Panc1 (cell line): ENCODE results near the gene MEAF6. TPM values are rescaled to one million over a fixed set of nuclear protein-coding genes. Genes with fewer than 3 reads are reported as not detected.

ENCODE experiments used
- ATAC-seq: fragments of 200-7000 bp; cut with Tn5 transposase; 2 replicates; pipeline ENCODE4 v1.9.1; 2020; ENCODE audit warnings: mild to moderate bottlenecking, moderate library complexity
- BruUV-seq: library from RNA; stranded (reverse); fragments of 400-500 nt; replicated peaks from 2 replicates; lab custom pipeline; 2021; lab: Mats Ljungman, UMichigan
- CTCF ChIA-PET: fragments of 300-600 bp; sonication (Branson Sonifier 250); formaldehyde crosslinking; loops from one replicate; lab custom pipeline; 2022; ENCODE audit warnings: antibody characterized with exemption; lab: Charles Lee
- POLR2A ChIA-PET: fragments of 300-600 bp; sonication (Branson Sonifier 250); formaldehyde crosslinking; loops from one replicate; lab custom pipeline; 2022; ENCODE audit warnings: antibody characterized with exemption; lab: Charles Lee
- DNase-seq: peaks from one replicate; pipeline ENCODE4 v3.0.0-alpha.2; 2010; ENCODE audit warnings: low read depth, low spot score
- H3K27ac ChIP-seq: 2 replicates; pipeline ENCODE4 v1.5.1; 2011; ENCODE audit warnings: mild to moderate bottlenecking, low read length, inconsistent platforms
- H3K27me3 ChIP-seq: fragments of 200-500 bp; sonication (Bioruptor generic); 2 replicates; pipeline ENCODE4 v1.6.0; 2014; ENCODE audit warnings: low read length, inconsistent platforms; ENCODE audit not compliant: control insufficient read depth, insufficient read depth
- H3K36me3 ChIP-seq: fragments of 200-500 bp; sonication (Bioruptor generic); 2 replicates; pipeline ENCODE4 v1.5.1; 2014; ENCODE audit warnings: inconsistent platforms, mild to moderate bottlenecking, low read length, moderate library complexity; ENCODE audit not compliant: control insufficient read depth, insufficient read depth
- H3K4me1 ChIP-seq: 2 replicates; pipeline ENCODE4 v1.5.1; 2011; ENCODE audit warnings: inconsistent platforms, mild to moderate bottlenecking, low read length, moderate library complexity; ENCODE audit not compliant: control insufficient read depth, insufficient read depth
- H3K4me3 ChIP-seq, 2 experiments: 2 replicates each; pipeline ENCODE4 v1.5.1; 2011 to 2012; ENCODE audit warnings: low read depth in 2 of 2, low read length in 2 of 2, mild to moderate bottlenecking in 2 of 2, inconsistent platforms in 1 of 2, moderate library complexity in 1 of 2
- H3K9me3 ChIP-seq: fragments of 200-500 bp; sonication (Bioruptor generic); 2 replicates; pipeline ENCODE4 v1.5.1; 2014; ENCODE audit warnings: low read depth, mild to moderate bottlenecking, inconsistent platforms, low read length, moderate library complexity; ENCODE audit not compliant: control insufficient read depth, insufficient read depth
- POLR2AphosphoS5 ChIP-seq: IDR thresholded peaks from 2 replicates; pipeline ENCODE4 v1.6.1; 2012; ENCODE audit warnings: mild to moderate bottlenecking, low read depth, low read length, moderate library complexity
- SIN3A ChIP-seq: IDR thresholded peaks from 2 replicates; pipeline ENCODE4 v1.6.1; 2012; ENCODE audit warnings: low read depth, mild to moderate bottlenecking, low read length, moderate library complexity, borderline replicate concordance; ENCODE audit not compliant: insufficient read depth
- TCF7L2 ChIP-seq: IDR thresholded peaks from 2 replicates; pipeline ENCODE4 v1.6.1; 2011; ENCODE audit warnings: mild to moderate bottlenecking, low read depth, low read length, inconsistent platforms
- in situ Hi-C: cut with HindIII; loops from 2 replicates; pipeline ENCODE4 v1.10.0; 2016; ENCODE audit warnings: low sequenced_read_pairs, low pct_unique_long_range_greater_than_20kb
- intact Hi-C: fragments of 100-400 bp; cut with micrococcal nuclease; formaldehyde crosslinking; loops from one replicate; pipeline ENCODE4 v1.10.0; 2022; ENCODE audit not compliant: unreplicated experiment
- total RNA-seq: library from RNA; stranded (reverse); gene quantifications from one replicate; pipeline ENCODE4 v1.2.1, GENCODE V29; 2021; ENCODE audit not compliant: unreplicated experiment
- TF ChIP-seq, protein P1 (sequence below), 2 experiments: IDR thresholded peaks; 2 replicates each; pipeline ENCODE4 v1.6.1; 2011 to 2012; ENCODE audit warnings: low read depth in 2 of 2, control low read depth in 1 of 2, low read length in 1 of 2, mild to moderate bottlenecking in 1 of 2, moderate library complexity in 1 of 2; ENCODE audit not compliant: insufficient read depth in 1 of 2
- TF ChIP-seq, protein P2 (sequence below): fragments of 450-650 bp; IDR thresholded peaks from 2 replicates; pipeline ENCODE4 v1.5.1; 2017; ENCODE audit warnings: mild to moderate bottlenecking

MEAF6 gene
- total RNA-seq, 1 experiment from 2014 or later, result 50.0 TPM

DNA sequence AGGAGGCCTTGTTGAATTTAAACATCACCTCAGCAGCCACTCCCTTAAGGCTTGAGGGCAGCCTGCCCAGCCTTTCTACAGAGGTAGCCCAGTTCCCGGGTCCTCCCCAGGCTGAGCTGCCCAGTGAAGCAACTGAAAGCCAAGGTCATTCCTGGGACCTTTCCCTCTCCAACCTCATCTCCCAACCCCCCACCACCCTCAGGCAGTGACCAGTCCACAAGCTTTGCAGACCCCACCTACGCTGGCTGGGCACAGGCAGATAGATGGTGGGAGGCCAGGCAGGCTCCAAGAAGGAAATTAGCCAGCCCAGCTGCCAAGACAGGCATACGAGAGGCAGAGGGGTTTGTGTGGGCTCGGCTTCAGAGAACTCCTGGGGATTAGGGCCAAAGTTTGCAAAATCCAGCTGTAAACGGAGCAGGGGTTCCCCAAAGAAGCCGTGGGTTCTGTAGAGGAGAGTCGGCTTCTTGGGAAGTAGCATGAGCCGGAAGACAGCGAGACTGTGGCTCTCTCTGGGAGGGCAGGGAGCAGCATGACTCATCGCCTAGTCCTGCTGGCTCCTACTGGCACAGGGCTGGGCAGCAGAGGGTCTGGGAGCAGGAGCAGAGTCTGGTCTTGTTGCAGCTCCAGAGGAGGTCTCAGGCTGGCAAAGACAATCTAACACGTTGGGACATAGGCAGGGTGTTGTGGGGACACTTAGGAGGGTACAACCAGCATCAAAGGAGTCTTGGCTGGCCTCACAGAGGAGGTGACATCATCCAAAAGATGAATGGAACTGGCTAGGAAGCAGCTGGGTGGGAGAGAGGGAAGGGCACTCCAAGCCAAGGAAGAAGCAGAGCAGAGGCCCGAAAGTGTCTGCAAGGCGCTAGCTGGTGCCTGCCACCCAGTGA, 43.0 kb downstream of the MEAF6 start:
- Histone ChIP-seq H3K4me3 (peak overlapping the region; percentile 7 to 50), H3K36me3 (no peaks in the 10 kb centered on the region), H3K27me3 (no peaks in the 10 kb centered on the region), H3K27ac (peak overlapping the region; percentile 89), H3K9me3 (no peaks in the 10 kb centered on the region), H3K4me1 (peaks cover 40% of the 10 kb centered on the region)
- in situ Hi-C loops, result no loop called here
- intact Hi-C loops, result no loop called here
- CTCF ChIA-PET, result interaction anchor here (0.6 to 1.7 kb wide), 4 partner anchors 16 to 447 kb away, joined by 3 to 8 read pairs (median 6); partner anchors contain the start of gene MEAF6
- peak; percentile 84 for ATAC-seq
- no TSS peak for BruUV-seq
- POLR2A ChIA-PET, result interaction anchor here (0.6 kb wide), 1 partner anchor 1330 kb away, joined by 3 read pairs; no protein-coding TSS in a partner anchor
- TF ChIP-seq POLR2AphosphoS5 (no peak), TCF7L2 (peak; percentile 75; the same call in 1 of the 2 replicates), SIN3A (0 out of 2 replicates have a peak, but pooled peaks have one; percentile 8)
- TF ChIP-seq, protein P1, sequence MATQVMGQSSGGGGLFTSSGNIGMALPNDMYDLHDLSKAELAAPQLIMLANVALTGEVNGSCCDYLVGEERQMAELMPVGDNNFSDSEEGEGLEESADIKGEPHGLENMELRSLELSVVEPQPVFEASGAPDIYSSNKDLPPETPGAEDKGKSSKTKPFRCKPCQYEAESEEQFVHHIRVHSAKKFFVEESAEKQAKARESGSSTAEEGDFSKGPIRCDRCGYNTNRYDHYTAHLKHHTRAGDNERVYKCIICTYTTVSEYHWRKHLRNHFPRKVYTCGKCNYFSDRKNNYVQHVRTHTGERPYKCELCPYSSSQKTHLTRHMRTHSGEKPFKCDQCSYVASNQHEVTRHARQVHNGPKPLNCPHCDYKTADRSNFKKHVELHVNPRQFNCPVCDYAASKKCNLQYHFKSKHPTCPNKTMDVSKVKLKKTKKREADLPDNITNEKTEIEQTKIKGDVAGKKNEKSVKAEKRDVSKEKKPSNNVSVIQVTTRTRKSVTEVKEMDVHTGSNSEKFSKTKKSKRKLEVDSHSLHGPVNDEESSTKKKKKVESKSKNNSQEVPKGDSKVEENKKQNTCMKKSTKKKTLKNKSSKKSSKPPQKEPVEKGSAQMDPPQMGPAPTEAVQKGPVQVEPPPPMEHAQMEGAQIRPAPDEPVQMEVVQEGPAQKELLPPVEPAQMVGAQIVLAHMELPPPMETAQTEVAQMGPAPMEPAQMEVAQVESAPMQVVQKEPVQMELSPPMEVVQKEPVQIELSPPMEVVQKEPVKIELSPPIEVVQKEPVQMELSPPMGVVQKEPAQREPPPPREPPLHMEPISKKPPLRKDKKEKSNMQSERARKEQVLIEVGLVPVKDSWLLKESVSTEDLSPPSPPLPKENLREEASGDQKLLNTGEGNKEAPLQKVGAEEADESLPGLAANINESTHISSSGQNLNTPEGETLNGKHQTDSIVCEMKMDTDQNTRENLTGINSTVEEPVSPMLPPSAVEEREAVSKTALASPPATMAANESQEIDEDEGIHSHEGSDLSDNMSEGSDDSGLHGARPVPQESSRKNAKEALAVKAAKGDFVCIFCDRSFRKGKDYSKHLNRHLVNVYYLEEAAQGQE (IDR thresholded peaks at IDR 0.05; ENCODE audit: insufficient read depth in 1 of 2, low read depth in 2 of 2, low read length in 1 of 2), result no peak
- TF ChIP-seq, protein P2, sequence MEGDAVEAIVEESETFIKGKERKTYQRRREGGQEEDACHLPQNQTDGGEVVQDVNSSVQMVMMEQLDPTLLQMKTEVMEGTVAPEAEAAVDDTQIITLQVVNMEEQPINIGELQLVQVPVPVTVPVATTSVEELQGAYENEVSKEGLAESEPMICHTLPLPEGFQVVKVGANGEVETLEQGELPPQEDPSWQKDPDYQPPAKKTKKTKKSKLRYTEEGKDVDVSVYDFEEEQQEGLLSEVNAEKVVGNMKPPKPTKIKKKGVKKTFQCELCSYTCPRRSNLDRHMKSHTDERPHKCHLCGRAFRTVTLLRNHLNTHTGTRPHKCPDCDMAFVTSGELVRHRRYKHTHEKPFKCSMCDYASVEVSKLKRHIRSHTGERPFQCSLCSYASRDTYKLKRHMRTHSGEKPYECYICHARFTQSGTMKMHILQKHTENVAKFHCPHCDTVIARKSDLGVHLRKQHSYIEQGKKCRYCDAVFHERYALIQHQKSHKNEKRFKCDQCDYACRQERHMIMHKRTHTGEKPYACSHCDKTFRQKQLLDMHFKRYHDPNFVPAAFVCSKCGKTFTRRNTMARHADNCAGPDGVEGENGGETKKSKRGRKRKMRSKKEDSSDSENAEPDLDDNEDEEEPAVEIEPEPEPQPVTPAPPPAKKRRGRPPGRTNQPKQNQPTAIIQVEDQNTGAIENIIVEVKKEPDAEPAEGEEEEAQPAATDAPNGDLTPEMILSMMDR, result no peak
- DNase-seq, result peak; percentile 69

DNA sequence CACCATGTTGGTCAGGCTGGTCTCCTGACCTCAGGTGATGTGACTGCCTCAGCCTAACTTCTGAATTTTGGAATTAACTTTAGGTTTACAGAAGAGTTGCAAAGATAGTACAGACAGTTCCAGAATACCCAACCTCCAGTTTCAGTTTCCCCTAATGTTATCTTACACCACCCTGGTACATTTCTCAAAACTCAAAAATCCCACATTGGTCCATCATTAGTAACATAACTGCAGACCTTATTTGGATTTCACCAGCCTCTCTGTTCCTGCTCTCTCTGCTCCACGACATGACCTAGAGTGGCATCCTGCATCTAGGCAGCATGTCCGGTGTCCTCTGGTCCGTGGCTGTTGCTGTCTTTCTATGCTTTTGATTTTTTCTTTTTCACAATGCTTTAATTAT, 45.2 kb downstream of the MEAF6 start:
- ChIA-PET CTCF (no interaction called here), POLR2A (interaction anchor here (0.6 kb wide), 1 partner anchor 18 kb away, joined by 3 read pairs; no protein-coding TSS in a partner anchor)
- TF ChIP-seq, protein P2, result no peak
- TF ChIP-seq SIN3A, result no peak
- TF ChIP-seq, protein P1 (IDR thresholded peaks at IDR 0.05; ENCODE audit: insufficient read depth in 1 of 2, low read depth in 2 of 2, low read length in 1 of 2), result no peak
- no peak for TF ChIP-seq POLR2AphosphoS5
- TF ChIP-seq TCF7L2, result no peak
- Histone ChIP-seq H3K4me1 (peaks cover 31% of the 10 kb centered on the region), H3K9me3 (no peaks in the 10 kb centered on the region), H3K36me3 (no peaks in the 10 kb centered on the region), H3K27ac (no peak overlapping the region; the same call in 1 of the 2 replicates), H3K4me3 (no peak overlapping the region), H3K27me3 (no peaks in the 10 kb centered on the region)
- DNase-seq (no peak), ATAC-seq (no peak)
- no TSS peak for BruUV-seq
- in situ Hi-C loops (no loop called here), intact Hi-C loops (no loop called here)
